Left renal cortex interstitium (tissue), 4 donors: Measurements from ENCODE around the gene TOX2. TPM values are rescaled to one million over a fixed set of nuclear protein-coding genes. Genes with fewer than 3 reads are reported as not detected.

Experiments
- DNase-seq, 4 donors: peaks; one replicate each; pipeline ENCODE4 v3.0.0-alpha.2; 2013; ENCODE audit warnings: low read depth in 4 of 4, low spot score in 2 of 4, missing footprints in 1 of 4
- polyA plus RNA-seq, 4 donors: library from polyadenylated mRNA; unstranded; fragments of 120-200 nt; gene quantifications; one replicate each; pipeline ENCODE4 v1.2.1, GENCODE V29; 2013; ENCODE audit not compliant: insufficient read length in 4 of 4

The TOX2 gene
- polyA plus RNA-seq, 4 donors = 3.7 to 5.5 (median 4.5) TPM

DNA sequence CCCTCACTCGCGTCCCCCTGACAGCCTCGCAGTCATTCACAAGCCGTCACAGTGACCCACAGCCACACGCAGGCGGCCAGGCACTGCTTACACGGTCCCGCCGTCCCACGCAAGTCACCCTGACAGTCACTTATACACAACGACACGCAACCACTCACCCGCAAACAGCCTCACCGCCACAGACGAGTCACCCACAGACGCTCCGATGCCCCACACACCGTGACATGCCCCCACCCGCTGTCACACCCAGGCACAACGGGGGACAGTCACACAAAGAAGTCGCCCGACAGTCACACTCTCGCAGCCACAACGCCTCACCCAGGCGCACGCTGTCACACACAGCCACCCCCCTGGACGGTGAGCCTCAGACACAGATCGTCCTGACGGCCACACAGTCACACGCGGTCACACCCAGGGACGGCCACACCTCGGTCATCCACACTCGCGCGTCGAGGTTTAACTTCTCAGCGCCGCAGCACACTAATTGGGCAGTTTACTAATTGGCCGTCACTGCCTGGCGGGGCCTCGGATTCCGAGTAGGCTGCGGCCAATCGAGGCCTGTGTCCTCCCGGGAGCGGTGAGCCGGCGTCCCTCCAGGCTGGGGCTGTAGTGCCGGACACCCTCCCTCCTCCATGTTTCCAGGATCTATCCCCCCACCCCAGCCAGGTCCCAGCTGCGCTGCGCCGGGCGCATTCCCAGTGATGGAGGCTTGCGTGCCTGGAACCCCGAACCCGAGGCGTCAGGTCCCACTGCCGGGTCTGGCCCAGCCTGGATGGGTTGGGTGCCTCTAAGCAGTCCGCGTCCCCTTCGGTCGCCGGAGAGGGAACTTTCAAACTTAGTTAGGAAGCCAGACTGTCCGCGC, 790 bp downstream of the TOX2 start:
- DNase-seq = no peak

- no peak for DNase-seq
Observed at GRCh38 chr20:43916073-43916880, 1.6 kb downstream of the TOX2 start.

DNA sequence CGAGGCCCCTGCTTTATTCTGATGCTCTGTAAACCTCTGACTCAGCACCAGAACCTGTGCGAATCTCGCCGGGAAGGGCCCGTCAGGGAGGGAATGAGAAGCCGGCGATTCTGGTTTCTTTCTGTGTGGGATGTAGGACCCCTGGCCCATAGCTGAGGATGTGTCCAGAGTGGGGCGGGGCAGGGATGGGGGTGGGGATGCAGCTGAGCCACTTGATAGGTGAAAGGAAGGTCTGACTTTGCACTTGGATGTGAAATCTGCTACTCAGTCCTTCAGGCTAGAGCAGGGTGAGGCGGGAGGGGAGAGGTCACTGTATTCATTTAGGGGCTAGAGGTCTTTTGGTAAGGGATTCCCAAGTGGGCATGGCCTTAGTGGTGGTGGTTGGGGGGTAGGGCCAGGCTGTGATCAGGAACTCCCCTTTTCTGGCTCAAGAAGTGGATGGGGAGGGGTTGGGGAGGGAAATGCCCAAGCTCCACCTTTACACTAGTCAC, 2.3 kb downstream of the TOX2 start:
- DNase-seq = no peak

GRCh38 chr20:43917380-43917779, 2.7 kb downstream of the TOX2 start:
- no peak for DNase-seq

DNA sequence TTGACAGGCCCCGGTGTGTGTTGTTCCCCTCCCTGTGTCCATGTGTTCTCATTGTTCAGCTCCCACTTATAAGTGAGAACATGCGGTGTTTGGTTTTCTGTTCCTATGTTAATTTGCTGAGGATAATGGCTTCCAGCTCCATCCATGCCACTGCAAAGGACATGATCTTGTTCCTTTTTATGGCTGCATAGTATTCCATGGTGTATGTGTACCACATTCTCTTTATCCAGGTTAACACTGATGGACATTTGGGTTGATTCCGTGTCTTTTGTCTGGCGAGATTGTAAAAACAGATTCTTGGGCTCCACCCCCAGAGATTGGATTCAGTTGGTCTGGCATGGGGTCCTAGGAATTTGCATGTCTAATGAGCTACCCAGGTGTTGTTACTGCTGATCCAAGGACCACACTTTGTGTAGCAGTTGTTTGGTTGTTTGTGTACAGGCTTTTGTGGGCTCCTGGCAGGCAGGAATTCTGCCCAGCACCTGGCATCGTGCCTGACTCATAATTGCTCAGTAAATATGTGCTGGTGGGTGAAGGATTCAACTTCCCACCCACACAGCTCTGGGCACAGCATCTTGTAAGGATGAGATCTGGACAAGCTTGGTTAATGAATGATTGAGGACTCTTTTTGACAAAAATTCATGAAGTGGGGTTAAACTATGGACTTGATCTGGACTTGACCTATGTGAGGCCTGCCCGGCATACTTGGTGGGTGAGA, 5.2 kb downstream of the TOX2 start:
- DNase-seq = no peak

GRCh38 chr20:43920797-43921196, 6.1 kb downstream of the TOX2 start:
- DNase-seq = no peak

DNA sequence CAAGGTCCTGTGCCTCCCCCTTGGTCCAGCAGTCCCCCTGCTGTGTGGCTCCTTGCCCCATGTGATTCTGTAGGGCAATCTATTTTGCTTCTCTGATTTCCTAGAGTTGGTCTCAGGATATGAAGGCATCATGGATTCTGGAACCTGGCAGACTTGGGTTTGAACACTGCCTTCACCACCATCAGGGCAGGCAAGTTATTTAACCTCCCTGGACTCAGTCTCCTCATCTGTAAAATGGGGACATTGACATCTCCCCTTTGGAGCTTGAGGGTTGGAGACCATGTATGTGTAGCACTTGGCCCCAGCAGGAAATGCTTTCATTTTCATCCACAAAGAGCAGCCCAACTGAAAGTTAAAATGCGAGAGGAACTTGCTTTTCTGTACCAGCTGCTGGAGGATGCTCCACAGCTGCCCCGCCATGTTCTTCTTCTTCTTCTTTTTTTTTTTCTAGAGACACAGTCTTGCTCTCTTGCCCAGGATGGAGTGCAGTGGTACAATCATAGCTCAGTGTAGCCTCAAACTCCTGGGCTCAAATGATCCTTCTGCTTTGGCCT, 6.7 kb downstream of the TOX2 start:
- no peak for DNase-seq

DNA sequence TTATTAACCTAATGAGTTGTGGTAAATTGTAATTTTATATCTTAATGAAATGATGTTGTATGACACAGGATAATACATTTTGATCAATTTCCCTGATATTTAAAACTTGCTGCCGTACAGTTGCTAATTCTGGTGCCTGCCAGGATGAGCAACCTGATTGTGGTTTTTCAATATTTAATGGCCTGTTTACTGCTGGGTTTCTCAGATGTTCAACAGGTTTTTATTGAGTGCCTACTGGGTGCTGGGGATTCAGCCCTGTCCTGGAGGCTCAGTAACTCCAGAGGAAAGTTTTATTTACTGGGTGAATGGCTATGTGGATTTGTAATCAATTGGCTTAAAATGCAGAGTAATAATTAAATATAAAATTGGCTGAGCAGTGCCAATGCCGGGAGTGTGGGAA, 8.0 kb downstream of the TOX2 start:
- DNase-seq = no peak

- DNase-seq = no peak
Observed at GRCh38 chr20:43923322-43923721, 8.7 kb downstream of the TOX2 start.

GRCh38 chr20:43923917-43924316, 9.3 kb downstream of the TOX2 start:
- no peak for DNase-seq

DNA sequence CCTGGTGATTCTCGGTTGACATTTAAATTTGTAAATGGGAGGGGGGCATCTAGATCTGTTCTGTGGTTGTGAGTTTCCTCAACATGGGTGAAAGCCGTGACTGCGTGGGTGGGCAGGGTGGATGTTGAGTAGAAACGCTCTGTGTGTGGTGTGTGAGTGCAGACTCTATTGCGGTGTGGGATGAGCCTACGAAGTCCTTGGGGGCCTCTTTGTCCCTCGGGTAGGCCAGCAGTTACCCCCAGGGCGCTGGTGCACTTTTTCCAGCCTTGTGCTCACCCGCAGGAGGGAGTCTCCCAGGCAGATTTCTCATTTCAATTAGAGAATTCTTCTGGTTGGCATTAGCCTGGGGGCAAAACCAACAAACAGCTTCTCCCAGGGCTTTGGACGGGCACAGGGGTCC, 10.6 kb downstream of the TOX2 start:
- DNase-seq = no peak

GRCh38 chr20:43925801-43926200, 11.1 kb downstream of the TOX2 start:
- DNase-seq = no peak

- no peak for DNase-seq
Observed at GRCh38 chr20:43926287-43927050, 11.8 kb downstream of the TOX2 start.

DNA sequence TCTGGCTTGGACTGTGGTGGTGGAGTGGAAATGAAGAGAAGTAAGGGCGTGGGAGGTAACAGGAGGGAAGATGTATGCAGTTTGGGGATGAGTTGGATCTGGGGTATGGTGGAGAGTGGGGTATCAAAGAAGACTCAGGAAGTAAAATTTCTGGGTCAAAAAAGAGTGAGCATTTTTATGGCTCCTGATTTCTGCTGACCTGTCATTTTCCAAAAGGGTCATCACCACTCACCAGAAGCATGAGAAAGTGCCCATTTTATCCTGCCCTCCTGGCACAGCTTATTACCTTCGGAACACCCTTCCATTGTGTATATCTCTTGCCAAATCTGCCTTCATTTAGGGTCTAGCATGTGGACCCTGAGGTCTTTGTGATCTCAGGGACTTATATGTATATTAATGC, 17.3 kb downstream of the TOX2 start:
- DNase-seq = no peak

GRCh38 chr20:43934833-43935232, 20.2 kb downstream of the TOX2 start:
- DNase-seq = no peak

DNA sequence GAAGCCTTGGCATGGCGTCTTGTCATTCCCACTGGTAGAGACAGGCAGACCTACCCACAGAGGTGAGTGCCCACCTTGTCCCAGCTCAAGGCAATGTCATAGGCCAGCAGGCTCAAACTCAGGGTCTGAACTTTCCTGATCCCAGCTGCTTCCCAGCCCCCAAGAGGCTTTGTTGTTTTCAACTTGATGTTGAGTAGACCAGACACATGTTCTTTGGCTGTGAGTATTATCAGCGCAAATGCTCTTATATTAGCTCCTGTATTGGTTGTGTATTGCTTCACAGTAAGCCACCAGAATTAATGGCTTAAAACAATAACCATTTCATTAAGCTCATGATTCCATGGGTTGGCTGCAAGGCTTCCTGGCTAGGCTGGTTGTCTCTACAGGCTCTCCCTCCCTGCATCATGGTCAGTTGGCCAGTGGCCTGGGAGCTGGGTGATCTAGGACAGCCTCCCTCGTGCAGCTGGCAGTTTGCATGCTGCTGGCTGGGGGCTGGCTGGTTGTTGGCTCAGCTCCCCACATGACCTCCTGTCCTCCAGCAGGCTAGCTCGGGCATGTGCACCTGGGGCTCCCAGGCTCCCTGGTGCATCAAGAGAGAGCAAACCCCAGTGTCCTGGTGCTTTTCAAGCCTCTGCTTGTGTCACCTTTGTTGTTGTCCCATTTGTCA, 21.6 kb downstream of the TOX2 start:
- no peak for DNase-seq

GRCh38 chr20:43936805-43937204, 22.2 kb downstream of the TOX2 start:
- DNase-seq = no peak

GRCh38 chr20:43937591-43937990, 22.9 kb downstream of the TOX2 start:
- DNase-seq = no peak

DNA sequence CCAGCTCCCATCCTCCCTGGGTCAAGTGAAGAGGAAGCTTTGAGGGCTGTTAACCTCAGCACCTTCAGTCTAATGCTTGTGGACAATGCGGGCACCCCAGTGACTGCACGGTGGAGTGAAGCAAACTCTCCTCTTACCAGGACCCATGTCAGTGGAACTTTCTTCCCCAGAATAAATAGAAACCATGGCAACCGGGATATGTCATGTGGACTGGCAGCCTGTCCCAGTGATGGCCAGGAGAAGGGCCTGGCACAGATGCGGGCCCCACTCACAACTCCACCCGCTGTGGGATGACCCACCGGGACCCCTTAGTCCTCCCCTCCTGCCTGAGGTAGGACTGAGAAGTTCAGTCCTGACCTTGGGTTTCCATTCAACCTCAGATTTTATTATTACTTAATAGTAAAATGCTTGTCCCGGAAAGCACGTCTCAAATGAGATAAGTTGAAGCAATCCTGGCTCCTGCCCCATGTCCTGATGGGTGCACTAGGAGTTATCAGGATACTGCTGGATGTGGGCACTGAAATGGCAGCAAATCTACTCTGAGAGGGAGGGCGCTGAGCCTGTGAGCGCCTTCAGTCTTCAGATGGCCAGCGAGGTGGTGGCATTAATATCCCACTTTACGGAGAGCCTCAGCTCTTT, 23.5 kb downstream of the TOX2 start:
- DNase-seq = no peak
